Activated naive CD8-positive, alpha-beta T cell treated with anti-CD3 and anti-CD28 coated beads, Interleukin-2, amount 50 U/mL, for 24 hours (primary cell): ENCODE data around the gene SYT9.

Experiments
- ATAC-seq: fragments of 150-1000 bp; cut with Tn5 transposase; one replicate; pipeline ENCODE4 v1.10.0; 2021
- DNase-seq: peaks from one replicate; pipeline ENCODE4 v3.0.0; 2021
- H3K27ac Mint-ChIP-seq: one replicate; pipeline ENCODE4 v1.8.0; 2021; ENCODE audit warnings: mild to moderate bottlenecking, mixed read lengths
- H3K27me3 Mint-ChIP-seq: one replicate; pipeline ENCODE4 v1.8.0; 2021; ENCODE audit warnings: mixed read lengths
- H3K36me3 Mint-ChIP-seq: one replicate; pipeline ENCODE4 v1.8.0; 2021; ENCODE audit warnings: low read depth, mixed read lengths
- H3K4me1 Mint-ChIP-seq: one replicate; pipeline ENCODE4 v1.8.0; 2021; ENCODE audit warnings: mixed read lengths
- H3K4me3 Mint-ChIP-seq: one replicate; pipeline ENCODE4 v1.8.0; 2021; ENCODE audit warnings: mild to moderate bottlenecking, moderate library complexity, mixed read lengths
- H3K9me3 Mint-ChIP-seq: one replicate; pipeline ENCODE4 v1.8.0; 2021; ENCODE audit warnings: mixed read lengths

Gene SYT9, protein sequence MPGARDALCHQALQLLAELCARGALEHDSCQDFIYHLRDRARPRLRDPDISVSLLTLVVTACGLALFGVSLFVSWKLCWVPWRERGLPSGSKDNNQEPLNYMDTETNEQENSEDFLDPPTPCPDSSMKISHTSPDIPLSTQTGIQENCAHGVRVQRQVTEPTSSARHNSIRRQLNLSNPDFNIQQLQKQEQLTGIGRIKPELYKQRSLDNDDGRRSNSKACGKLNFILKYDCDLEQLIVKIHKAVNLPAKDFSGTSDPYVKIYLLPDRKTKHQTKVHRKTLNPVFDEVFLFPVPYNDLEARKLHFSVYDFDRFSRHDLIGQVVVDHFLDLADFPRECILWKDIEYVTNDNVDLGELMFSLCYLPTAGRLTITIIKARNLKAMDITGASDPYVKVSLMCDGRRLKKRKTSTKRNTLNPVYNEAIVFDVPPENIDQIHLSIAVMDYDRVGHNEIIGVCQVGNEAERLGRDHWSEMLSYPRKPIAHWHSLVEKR

GRCh38 chr11:7251836-7252682 is at the start of gene SYT9:
SYT9 (plus strand) TSS chr11:7251904; CDS start chr11:7252187, 283 bp downstream.
- Mint-ChIP-seq H3K27me3 (peaks cover 41% of the 10 kb centered on the region), H3K4me1 (peaks cover 2% of the 10 kb centered on the region)
- peak; percentile 74 for ATAC-seq

DNA sequence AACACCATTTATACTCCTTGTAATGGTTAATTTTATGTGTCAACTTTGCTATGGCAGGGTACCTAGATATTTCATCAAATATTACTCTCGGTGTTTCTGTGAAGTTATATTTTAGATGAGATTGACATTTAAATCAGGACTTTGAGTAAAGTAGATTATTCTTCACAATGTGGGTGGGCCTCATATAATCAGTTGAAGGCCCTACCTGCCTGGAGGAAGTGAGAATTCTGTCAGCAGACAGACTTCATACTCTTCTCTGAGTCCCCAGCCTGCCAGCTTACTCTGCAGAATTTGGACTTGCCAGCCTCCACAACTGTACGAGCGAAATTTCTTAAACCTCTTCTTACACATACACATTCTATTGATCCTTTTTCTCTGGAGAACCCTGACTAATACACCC is 49.3 kb upstream of the SYT9 start:
- Mint-ChIP-seq H3K4me1 (no peaks in the 10 kb centered on the region), H3K27ac (no peak overlapping the region), H3K4me3 (no peak overlapping the region), H3K9me3 (no peaks in the 10 kb centered on the region), H3K36me3 (no peaks in the 10 kb centered on the region), H3K27me3 (peaks cover under 1% of the 10 kb centered on the region)
- ATAC-seq (no peak), DNase-seq (no peak)

More at GRCh38 chr11:7251836-7252682, at the start of gene SYT9:
- no peaks in the 10 kb centered on the region for H3K9me3 Mint-ChIP-seq
- H3K4me3 Mint-ChIP-seq: peak within 1 kb of the TSS; percentile 16
- H3K27ac Mint-ChIP-seq: no peak within 1 kb of the TSS
- no peaks in the 10 kb centered on the region for H3K36me3 Mint-ChIP-seq
- DNase-seq: peak; percentile 10

DNA sequence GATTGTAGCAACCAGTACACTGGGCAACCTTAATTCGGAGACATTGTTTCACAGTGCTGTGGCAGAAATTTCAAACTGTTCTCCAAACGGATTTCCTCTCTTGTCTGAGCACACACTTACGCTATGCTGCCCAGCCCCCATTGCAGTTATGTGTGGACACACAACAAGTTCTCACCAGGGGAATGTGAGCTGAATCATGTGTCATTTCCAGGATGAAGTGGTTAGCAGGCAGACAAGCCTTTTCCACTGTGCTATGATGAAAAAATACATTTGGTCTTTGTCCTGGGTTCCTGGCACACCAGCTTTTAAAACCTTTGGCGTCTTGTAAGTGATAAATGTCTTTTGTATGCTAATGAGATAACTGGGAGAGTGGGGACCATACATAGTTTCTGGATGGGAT is 46.9 kb upstream of the SYT9 start:
- Mint-ChIP-seq H3K27me3 (no peaks in the 10 kb centered on the region), H3K4me1 (no peaks in the 10 kb centered on the region), H3K27ac (no peak overlapping the region), H3K4me3 (no peak overlapping the region), H3K9me3 (no peaks in the 10 kb centered on the region), H3K36me3 (no peaks in the 10 kb centered on the region)
- no peak for ATAC-seq
- DNase-seq: no peak

GRCh38 chr11:7208391-7208790 is 43.3 kb upstream of the SYT9 start:
- Mint-ChIP-seq H3K27me3 (no peaks in the 10 kb centered on the region), H3K36me3 (no peaks in the 10 kb centered on the region), H3K4me1 (no peaks in the 10 kb centered on the region), H3K4me3 (no peak overlapping the region), H3K9me3 (no peaks in the 10 kb centered on the region), H3K27ac (no peak overlapping the region)
- ATAC-seq (no peak), DNase-seq (no peak)

GRCh38 chr11:7219491-7219890 is 32.2 kb upstream of the SYT9 start:
- H3K4me3 Mint-ChIP-seq: no peak overlapping the region
- no peaks in the 10 kb centered on the region for H3K36me3 Mint-ChIP-seq
- H3K4me1 Mint-ChIP-seq: no peaks in the 10 kb centered on the region
- ATAC-seq (no peak), DNase-seq (no peak)
- peaks cover 16% of the 10 kb centered on the region for H3K27me3 Mint-ChIP-seq
- no peak overlapping the region for H3K27ac Mint-ChIP-seq
- no peaks in the 10 kb centered on the region for H3K9me3 Mint-ChIP-seq

- peaks cover 20% of the 10 kb centered on the region for H3K27me3 Mint-ChIP-seq
- no peak overlapping the region for H3K27ac Mint-ChIP-seq
- H3K9me3 Mint-ChIP-seq: no peaks in the 10 kb centered on the region
- DNase-seq: no peak
- no peaks in the 10 kb centered on the region for H3K36me3 Mint-ChIP-seq
- ATAC-seq: no peak
- no peaks in the 10 kb centered on the region for H3K4me1 Mint-ChIP-seq
- H3K4me3 Mint-ChIP-seq: no peak overlapping the region
Observed at GRCh38 chr11:7220636-7221035, 31.1 kb upstream of the SYT9 start.

GRCh38 chr11:7222619-7223018 is 29.1 kb upstream of the SYT9 start:
- peaks cover 20% of the 10 kb centered on the region for H3K27me3 Mint-ChIP-seq
- ATAC-seq: no peak
- no peak overlapping the region for H3K27ac Mint-ChIP-seq
- DNase-seq: no peak
- H3K4me1 Mint-ChIP-seq: no peaks in the 10 kb centered on the region
- no peaks in the 10 kb centered on the region for H3K9me3 Mint-ChIP-seq
- no peaks in the 10 kb centered on the region for H3K36me3 Mint-ChIP-seq
- no peak overlapping the region for H3K4me3 Mint-ChIP-seq

DNA sequence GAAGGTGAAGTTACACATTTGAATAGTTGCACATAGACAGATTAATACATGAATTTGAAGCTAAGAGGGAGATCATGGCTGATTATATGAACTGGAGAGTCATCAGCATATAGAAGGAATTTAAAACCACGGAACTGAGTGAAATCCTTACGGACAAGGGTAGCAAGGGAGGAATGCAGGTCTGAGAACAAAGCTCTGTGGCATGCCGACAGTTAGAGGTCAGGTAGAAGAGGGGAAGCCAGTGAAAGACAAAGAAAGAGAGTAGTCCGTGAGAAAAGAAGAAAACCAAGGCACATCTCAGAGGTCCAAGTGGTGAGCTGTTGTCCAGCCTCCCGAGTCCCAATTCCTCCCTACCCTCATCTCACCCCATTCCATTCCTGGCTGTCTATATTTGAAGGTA is 11.8 kb upstream of the SYT9 start:
- Mint-ChIP-seq H3K27me3 (peaks cover 10% of the 10 kb centered on the region), H3K9me3 (no peaks in the 10 kb centered on the region), H3K36me3 (no peaks in the 10 kb centered on the region), H3K4me3 (no peak overlapping the region), H3K27ac (no peak overlapping the region), H3K4me1 (no peaks in the 10 kb centered on the region)
- DNase-seq (no peak), ATAC-seq (no peak)

- Mint-ChIP-seq H3K9me3 (no peaks in the 10 kb centered on the region), H3K4me1 (no peaks in the 10 kb centered on the region), H3K27ac (no peak overlapping the region), H3K36me3 (no peaks in the 10 kb centered on the region), H3K4me3 (no peak overlapping the region), H3K27me3 (peaks cover 12% of the 10 kb centered on the region)
- ATAC-seq: no peak
- no peak for DNase-seq
Observed at GRCh38 chr11:7245341-7245740, 6.4 kb upstream of the SYT9 start.

DNA sequence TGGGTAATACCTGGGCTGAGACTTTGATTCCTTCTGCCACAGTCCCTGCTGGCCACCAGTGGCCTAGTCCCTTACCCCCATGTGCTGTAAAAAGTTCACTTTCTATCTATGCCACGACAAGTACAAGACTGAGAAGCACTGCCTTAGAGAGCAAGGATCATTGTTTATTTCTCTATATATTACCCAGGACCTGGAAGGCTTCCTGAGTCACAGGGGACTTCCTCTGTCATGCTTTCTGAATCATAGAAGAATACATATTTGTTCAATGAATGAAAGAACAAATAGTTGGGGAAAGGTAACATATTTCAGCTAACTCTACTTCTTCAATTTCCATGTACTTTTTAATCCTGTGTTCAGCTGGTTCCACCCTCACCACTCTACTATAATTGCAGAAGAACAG is 5.5 kb upstream of the SYT9 start:
- Mint-ChIP-seq H3K36me3 (no peaks in the 10 kb centered on the region), H3K9me3 (no peaks in the 10 kb centered on the region), H3K27ac (no peak overlapping the region), H3K4me1 (no peaks in the 10 kb centered on the region), H3K27me3 (peaks cover 20% of the 10 kb centered on the region), H3K4me3 (no peak overlapping the region)
- no peak for ATAC-seq
- no peak for DNase-seq

- ATAC-seq: no peak
- H3K27ac Mint-ChIP-seq: no peak overlapping the region
- H3K9me3 Mint-ChIP-seq: no peaks in the 10 kb centered on the region
- no peaks in the 10 kb centered on the region for H3K36me3 Mint-ChIP-seq
- no peak overlapping the region for H3K4me3 Mint-ChIP-seq
- DNase-seq: no peak
- H3K4me1 Mint-ChIP-seq: peaks cover 2% of the 10 kb centered on the region
- H3K27me3 Mint-ChIP-seq: peaks cover 38% of the 10 kb centered on the region
Observed at GRCh38 chr11:7250166-7250565, 1.5 kb upstream of the SYT9 start.

- Mint-ChIP-seq H3K4me3 (peak overlapping the region; percentile 16), H3K36me3 (no peaks in the 10 kb centered on the region), H3K9me3 (no peaks in the 10 kb centered on the region), H3K27ac (no peak overlapping the region), H3K4me1 (peaks cover 2% of the 10 kb centered on the region), H3K27me3 (peaks cover 41% of the 10 kb centered on the region)
- no peak for ATAC-seq
- no peak for DNase-seq
Observed at GRCh38 chr11:7251487-7251835, 243 bp upstream of the SYT9 start.

DNA sequence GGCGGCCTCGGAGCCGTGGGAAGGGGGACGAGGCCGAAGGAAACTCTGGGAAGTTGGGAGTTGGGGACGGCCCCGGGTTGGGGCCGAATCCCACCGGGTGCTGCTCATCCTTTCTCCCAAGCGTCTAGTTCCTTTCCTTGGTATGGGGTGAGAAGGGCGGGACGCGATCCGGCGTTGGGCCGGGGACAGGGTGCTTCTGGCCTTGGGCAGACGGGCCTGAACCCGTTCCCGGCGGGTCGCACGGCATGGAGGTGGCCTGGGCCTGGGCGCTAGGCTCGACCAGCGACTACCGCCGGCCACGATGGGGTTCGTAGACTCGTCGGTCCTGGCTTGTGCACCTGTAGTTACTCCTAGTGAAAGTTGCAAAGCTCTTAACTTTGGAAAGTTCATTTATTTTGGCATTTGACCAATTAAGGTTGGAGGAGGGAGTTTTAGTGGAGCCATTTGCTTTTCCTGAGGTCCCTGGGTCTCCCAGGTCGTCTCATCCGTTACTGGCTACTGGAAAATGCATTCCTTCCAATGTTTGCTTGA is 1.0 kb downstream of the SYT9 start:
- no peak overlapping the region for H3K4me3 Mint-ChIP-seq
- H3K9me3 Mint-ChIP-seq: no peaks in the 10 kb centered on the region
- no peak overlapping the region for H3K27ac Mint-ChIP-seq
- no peaks in the 10 kb centered on the region for H3K36me3 Mint-ChIP-seq
- ATAC-seq (no peak), DNase-seq (no peak)
- peaks cover 39% of the 10 kb centered on the region for H3K27me3 Mint-ChIP-seq
- H3K4me1 Mint-ChIP-seq: peaks cover 2% of the 10 kb centered on the region

GRCh38 chr11:7253800-7254199 is 2.1 kb downstream of the SYT9 start:
- H3K27me3 Mint-ChIP-seq: peaks cover 37% of the 10 kb centered on the region

More at GRCh38 chr11:7253800-7254199, 2.1 kb downstream of the SYT9 start:
- Mint-ChIP-seq H3K9me3 (no peaks in the 10 kb centered on the region), H3K4me3 (no peak overlapping the region), H3K36me3 (no peaks in the 10 kb centered on the region), H3K27ac (no peak overlapping the region), H3K4me1 (peaks cover 2% of the 10 kb centered on the region)
- no peak for DNase-seq
- ATAC-seq: no peak
